Stimulated activated CD4-positive, alpha-beta T cell treated with anti-CD3 and anti-CD28 coated beads, TNF-alpha, amount 100 ng/mL, for 1 hour (primary cell): ENCODE data around the gene NFKBIB.
A peak's percentile ranks its signal among the peaks of the same experiment; 100 is the strongest.
"Not testable (repeated sequence)": the region's sequence is repeated elsewhere in the genome, so short reads cannot be mapped to it uniquely, and the experiment has no call there.

Experiments
- DNase-seq, 3 donors: peaks; one replicate each; pipeline ENCODE4 v3.0.0-alpha.2; 2020; ENCODE audit warnings: low read depth in 3 of 3, low spot score in 1 of 3

The NFKBIB gene

DNA sequence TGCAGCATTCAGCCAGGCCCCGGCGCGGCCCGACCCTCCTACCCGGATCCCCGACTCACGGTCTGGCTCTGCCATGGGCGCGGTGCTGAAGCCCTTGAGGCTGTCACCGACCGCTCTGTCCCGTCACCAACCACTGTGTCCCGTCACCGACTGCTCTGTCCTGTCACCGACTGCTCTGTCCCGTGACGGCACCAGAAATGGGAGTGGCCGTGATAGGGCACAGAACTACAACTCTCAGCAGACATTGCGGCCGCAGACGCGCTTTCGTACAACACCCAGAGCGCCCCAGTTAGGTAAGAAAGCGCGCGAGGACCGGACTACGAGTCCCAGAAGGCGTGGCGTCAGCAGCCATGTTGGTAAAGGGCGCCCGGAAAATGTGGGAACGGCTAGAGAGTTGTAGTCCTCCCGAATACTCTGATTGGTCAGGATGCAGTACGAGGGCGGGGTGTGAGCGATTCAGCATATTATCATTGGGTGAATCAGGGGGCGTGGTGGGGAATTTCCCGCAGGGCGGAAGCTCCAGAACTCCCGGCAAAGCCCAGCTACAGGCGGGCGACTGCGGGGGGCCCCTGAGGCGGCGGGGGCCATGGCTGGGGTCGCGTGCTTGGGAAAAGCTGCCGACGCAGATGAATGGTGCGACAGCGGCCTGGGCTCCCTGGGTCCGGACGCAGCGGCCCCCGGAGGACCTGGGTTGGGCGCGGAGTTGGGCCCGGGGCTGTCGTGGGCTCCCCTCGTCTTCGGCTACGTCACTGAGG lies at the start of gene NFKBIB, which contains the start of gene SIRT2:
Gene NFKBIB (plus strand): TSS at position 523 of the 755 bp plus-strand sequence. CDS start 64 bp downstream, at position 587.
Gene SIRT2 (minus strand): TSS at position 172 of the 755 bp plus-strand sequence. CDS start 97 bp downstream, at position 75.
- DNase-seq: peak; percentile 89 to 97 (median 97)

- peak; percentile 93 to 99 (median 98) for DNase-seq
Measured at GRCh38 chr19:38850436-38850975, 49.3 kb upstream of the NFKBIB start.

DNA sequence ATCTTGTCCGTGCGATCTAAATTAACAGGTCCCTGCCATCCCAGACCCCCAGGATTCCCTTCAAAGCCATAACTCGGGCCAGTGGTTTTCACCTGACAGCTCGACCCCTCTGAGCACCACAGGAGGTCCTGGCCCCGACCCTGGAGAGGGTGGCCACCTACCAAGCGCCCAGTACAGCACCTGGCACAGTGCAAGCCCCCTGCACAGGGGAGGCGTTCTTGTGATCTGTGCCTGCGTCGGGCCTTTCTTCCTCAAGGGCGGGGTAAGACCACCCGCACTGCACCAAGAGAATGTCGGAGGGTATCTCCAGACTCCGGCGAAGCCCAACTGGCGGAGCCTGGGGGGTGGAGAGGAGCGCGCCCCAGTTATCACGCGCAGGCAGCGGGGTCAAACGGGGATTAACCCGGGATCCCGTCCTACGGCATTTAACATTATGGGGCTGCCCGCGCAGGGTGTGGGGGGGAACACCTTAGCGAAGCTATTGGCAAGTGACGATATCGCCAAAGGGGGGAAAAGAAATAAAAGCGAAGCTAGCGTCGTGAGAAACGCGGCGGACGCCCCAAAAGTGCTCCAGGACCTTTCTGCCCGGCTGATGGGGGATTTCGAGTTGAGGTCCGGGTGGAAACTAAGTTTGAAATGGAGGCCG lies 48.7 kb upstream of the NFKBIB start:
- no peak for DNase-seq

DNA sequence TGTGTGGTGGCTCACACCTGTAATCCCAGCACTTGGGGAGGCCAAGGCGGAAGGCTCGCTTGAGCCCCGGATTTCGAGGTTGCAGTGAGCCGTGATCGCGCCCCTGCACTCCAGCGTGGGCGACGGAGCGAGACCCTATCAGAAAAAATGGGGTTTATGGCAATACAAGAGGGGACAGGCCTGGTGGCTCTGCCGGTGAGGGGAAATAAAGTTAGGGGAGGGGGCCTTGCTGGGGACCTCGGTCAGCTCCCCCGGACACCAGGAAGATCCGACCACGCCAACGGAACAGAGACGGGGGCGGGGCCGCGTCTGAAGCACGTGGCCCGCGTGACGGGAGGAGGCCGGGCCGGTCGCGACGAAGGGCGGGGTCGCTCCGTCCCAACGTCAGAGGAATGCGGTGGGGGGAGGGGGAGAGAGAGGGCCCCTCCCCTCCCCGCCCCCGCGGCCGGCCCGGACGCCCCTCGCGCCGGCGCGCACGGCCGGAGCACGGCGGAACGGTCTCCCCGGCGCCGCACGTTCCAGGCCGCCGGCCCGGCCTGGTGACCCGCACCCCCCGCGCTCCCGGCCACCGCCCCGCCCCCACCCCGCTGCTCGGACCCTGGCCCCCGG lies 48.0 kb upstream of the NFKBIB start:
- DNase-seq: peak; percentile 67 to 83 (median 78)

DNA sequence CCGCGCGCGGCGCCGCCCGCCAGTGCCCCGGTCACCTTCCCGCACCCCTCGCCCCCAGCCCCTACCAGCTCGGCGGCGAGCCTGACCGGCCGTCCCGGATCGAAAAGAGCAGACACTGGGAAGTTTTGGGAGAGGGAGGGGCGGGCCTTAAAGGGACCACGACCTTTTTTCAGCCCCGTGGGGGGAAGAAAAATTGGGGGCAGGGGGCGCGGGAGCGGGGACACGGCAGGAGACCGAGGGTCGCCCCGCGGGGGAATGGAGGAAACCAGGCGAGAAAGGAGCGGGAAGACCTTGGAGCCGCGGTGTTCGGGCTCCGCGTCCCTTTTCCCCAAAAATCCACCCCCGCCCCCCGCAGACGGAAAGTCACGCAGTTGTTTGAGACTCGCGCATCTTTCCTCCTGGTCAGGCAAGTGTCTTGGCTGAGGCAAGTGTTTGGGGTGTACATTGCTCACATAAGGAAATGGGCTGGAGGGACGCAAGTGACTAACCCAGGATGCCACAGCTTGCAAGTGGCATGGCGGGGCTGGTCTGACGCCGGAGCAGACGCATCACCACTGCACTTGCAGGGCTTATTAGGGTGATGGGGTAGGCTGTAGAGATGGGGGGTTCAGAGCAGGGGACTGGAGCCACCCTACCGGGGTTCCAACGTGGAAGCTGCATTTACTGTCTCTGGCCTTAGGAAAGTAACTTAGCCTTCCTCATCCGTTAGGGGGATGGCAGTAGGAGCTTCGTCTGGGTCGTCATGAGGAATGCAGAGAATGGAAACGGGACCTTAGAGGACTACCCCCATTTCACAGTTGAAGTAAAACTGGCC lies 47.3 kb upstream of the NFKBIB start:
- peak in 1 of 3 donors; percentile 36 for DNase-seq

- no peak for DNase-seq
Measured at GRCh38 chr19:38853214-38853613, 46.6 kb upstream of the NFKBIB start.

DNA sequence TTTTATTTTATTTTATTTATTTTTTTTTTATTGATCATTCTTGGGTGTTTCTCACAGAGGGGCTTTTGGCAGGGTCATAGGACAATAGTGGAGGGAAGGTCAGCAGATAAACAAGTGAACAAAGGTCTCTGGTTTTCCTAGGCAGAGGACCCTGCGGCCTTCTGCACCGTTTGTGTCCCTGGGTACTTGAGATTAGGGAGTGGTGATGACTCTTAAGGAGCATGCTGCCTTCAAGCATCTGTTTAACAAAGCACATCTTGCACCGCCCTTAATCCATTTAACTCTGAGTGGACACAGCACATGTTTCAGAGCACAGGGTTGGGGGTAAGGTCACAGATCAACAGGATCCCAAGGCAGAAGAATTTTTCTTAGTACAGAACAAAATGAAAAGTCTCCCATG lies 44.8 kb upstream of the NFKBIB start:
- not testable (repeated sequence) for DNase-seq

GRCh38 chr19:38855751-38856150 lies 44.0 kb upstream of the NFKBIB start:
- not testable (repeated sequence) for DNase-seq

DNA sequence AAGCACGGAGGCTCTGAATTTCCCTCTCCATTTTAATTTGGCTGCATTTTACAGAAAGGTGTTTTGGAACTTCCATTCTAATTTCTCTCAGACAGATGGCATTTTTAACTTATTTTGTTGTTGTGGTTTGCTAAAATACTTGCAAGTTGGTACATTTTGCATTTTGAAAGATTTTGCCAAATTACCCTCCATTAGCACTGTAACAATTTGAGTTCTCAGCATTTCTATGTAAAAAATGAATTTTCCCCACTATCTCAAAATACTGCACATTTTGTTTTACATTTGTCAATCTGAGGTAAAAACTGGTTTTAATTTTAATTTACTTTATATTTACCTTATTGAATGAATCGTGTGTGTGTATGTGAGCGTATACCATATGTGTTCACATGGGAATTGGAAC lies 43.0 kb upstream of the NFKBIB start:
- no peak for DNase-seq

- not testable (repeated sequence) for DNase-seq
Measured at GRCh38 chr19:38859631-38860204, 40.1 kb upstream of the NFKBIB start.

DNA sequence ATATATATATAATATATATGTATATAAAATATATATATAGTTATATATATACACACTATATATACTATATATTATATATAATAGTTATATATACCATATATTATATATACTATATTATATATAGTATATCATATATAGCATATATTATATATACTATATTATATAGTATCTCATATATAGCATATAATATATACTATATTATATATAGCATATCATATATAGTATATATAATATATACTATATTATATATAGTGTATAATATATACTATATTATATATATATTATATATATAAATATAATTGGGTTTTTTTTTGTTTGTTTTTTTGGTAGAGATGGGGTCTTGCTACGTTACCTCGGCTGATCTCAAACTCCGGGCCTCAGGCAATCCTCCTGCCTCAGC lies 38.4 kb upstream of the NFKBIB start:
- DNase-seq: no peak

- DNase-seq: no peak
Measured at GRCh38 chr19:38862321-38863059, 37.3 kb upstream of the NFKBIB start.

GRCh38 chr19:38867171-38867780 lies 32.5 kb upstream of the NFKBIB start:
- DNase-seq: no peak

- DNase-seq: no peak
Measured at GRCh38 chr19:38868551-38868950, 31.2 kb upstream of the NFKBIB start.

GRCh38 chr19:38869160-38869835 lies 30.5 kb upstream of the NFKBIB start:
- no peak for DNase-seq

DNA sequence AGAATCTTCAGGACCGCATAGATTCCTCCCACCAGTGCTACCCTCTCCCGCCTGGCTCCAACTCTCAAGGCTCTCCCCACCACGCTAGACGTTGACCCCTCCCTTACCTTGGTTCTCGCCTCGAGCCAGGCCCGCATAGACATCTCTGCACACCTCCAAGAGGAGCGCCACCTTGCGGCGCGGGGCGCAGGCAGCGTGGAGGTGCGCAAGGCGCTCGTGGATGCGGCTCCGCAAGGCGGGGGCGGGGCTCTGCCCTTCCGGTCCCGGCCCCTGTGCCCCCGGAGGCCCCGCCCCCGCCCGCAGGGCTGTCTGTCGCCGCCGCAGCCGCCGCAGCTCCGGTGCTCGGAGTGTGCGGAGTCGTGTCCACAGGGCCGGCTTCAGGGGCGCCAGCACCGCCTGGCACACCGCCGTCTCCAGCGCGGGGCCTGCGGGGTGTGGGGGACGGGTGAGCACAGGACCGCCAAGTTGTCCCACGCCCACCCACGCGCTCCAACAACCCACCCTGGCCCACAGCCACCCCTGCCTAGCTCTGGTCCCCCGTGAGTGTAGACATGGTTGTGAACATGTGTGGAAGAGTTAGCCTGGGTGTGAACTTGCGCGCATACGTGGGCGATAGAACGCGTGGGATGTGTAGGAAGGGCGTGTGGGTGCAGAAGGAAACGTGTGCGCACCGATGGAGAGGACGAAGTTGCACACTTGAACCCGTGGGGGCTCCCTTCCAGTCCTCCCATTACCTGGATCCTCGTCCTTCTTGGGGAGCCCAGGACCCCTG lies 29.7 kb upstream of the NFKBIB start:
- peak; percentile 89 to 92 (median 89) for DNase-seq

DNA sequence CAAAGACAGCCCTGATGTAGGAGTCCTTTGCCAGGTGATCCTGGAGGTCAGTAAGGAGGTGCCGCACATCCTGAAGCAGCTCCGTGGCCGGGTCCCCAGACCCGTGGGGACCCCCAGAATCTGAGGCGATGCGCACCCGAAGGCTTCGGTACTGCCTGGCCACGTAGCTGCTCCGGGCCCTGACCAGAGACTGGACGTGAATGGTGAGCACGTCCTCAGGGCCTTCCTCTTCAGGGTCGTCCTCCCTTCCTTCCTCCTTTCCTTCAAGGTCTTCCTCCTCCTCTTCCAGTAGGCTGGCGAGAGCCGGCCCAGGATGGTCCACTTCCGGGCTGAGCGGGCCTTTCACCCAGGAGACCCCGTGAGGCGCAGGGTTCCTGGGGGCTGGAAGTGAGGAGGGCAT lies 29.2 kb upstream of the NFKBIB start:
- DNase-seq: no peak

GRCh38 chr19:38873400-38873799 lies 26.4 kb upstream of the NFKBIB start:
- DNase-seq: not testable (repeated sequence)
